NCI-H460 (cell line): ENCODE measurements around the gene CLDN6. TPM values are rescaled to one million over a fixed set of nuclear protein-coding genes. Genes with fewer than 3 reads are reported as not detected.

Experiments
- DNase-seq: peaks from one replicate; pipeline ENCODE4 v3.0.0-alpha.2; 2016; ENCODE audit warnings: low read depth; ENCODE audit errors: extremely low read depth
- total RNA-seq: library from RNA; depleted of rRNA; stranded (reverse); fragments of >200 nt; shearing (Covaris generic); gene quantifications from 2 replicates; pipeline ENCODE4 v1.2.3, GENCODE V29; 2014

The CLDN6 gene
- total RNA-seq, 1 experiment from 2014 or later, result not detected

GRCh38 chr16:3015865-3016521 lies 2.0 kb downstream of the CLDN6 start:
- no peak for DNase-seq

- no peak for DNase-seq
Observed at GRCh38 chr16:3014971-3015370, 3.0 kb downstream of the CLDN6 start.

- no peak for DNase-seq
Observed at GRCh38 chr16:3013998-3014690, 3.8 kb downstream of the CLDN6 start.

GRCh38 chr16:3013491-3013951 lies 4.5 kb downstream of the CLDN6 start:
- DNase-seq, result no peak

- no peak for DNase-seq
Observed at GRCh38 chr16:3012828-3013420, 5.1 kb downstream of the CLDN6 start, which contains the start of gene CLDN9. CLDN9 (plus strand) TSS chr16:3012923; CDS start chr16:3013363, 440 bp downstream.

- DNase-seq, result no peak
Observed at GRCh38 chr16:3012246-3012645, 5.7 kb downstream of the CLDN6 start.

GRCh38 chr16:3010510-3010909 lies 7.5 kb downstream of the CLDN6 start:
- no peak for DNase-seq

GRCh38 chr16:3009568-3010390 lies 8.2 kb downstream of the CLDN6 start:
- DNase-seq, result no peak

GRCh38 chr16:3008690-3009037 lies 9.3 kb downstream of the CLDN6 start:
- DNase-seq, result no peak

- no peak for DNase-seq
Observed at GRCh38 chr16:3007957-3008689, 9.9 kb downstream of the CLDN6 start.

GRCh38 chr16:3007059-3007956 lies 10.7 kb downstream of the CLDN6 start:
- no peak for DNase-seq

GRCh38 chr16:3004781-3005284 lies 13.2 kb downstream of the CLDN6 start:
- no peak for DNase-seq

- no peak for DNase-seq
Observed at GRCh38 chr16:3004319-3004718, 13.7 kb downstream of the CLDN6 start.

GRCh38 chr16:3003582-3004270 lies 14.3 kb downstream of the CLDN6 start:
- peak; percentile 99 for DNase-seq

- no peak for DNase-seq
Observed at GRCh38 chr16:3001316-3001715, 16.7 kb downstream of the CLDN6 start.

- DNase-seq, result no peak
Observed at GRCh38 chr16:3000540-3000939, 17.4 kb downstream of the CLDN6 start.

- no peak for DNase-seq
Observed at GRCh38 chr16:2999929-3000328, 18.1 kb downstream of the CLDN6 start.

- DNase-seq, result no peak
Observed at GRCh38 chr16:2996298-2996697, 21.7 kb downstream of the CLDN6 start.
